ENCODE measurements around the gene PKP2.

PKP2 gene

GRCh38 chr12:32839828-32840227, 56.7 kb downstream of the PKP2 start:
- TF ChIP-seq, protein P1, sequence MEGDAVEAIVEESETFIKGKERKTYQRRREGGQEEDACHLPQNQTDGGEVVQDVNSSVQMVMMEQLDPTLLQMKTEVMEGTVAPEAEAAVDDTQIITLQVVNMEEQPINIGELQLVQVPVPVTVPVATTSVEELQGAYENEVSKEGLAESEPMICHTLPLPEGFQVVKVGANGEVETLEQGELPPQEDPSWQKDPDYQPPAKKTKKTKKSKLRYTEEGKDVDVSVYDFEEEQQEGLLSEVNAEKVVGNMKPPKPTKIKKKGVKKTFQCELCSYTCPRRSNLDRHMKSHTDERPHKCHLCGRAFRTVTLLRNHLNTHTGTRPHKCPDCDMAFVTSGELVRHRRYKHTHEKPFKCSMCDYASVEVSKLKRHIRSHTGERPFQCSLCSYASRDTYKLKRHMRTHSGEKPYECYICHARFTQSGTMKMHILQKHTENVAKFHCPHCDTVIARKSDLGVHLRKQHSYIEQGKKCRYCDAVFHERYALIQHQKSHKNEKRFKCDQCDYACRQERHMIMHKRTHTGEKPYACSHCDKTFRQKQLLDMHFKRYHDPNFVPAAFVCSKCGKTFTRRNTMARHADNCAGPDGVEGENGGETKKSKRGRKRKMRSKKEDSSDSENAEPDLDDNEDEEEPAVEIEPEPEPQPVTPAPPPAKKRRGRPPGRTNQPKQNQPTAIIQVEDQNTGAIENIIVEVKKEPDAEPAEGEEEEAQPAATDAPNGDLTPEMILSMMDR (IDR thresholded peaks at IDR 0.05) = no peak
- H3K4me1 ChIP-seq = no peaks in the 10 kb centered on the region
- no peak overlapping the region for H3K4me3 ChIP-seq
- H3K9me3 ChIP-seq = no peaks in the 10 kb centered on the region
- DNase-seq = no peak
- H3K27me3 ChIP-seq = no peaks in the 10 kb centered on the region
- H3K36me3 ChIP-seq = no peaks in the 10 kb centered on the region
- intact Hi-C loops (cut with DNase I; ENCODE audit: low total_unique reads) = no loop called here
- no peak overlapping the region for H3K27ac ChIP-seq

GRCh38 chr12:32837974-32838373, 58.6 kb downstream of the PKP2 start:
- intact Hi-C loops (cut with DNase I; ENCODE audit: low total_unique reads) = no loop called here
- Histone ChIP-seq H3K9me3 (no peaks in the 10 kb centered on the region), H3K4me1 (no peaks in the 10 kb centered on the region), H3K36me3 (no peaks in the 10 kb centered on the region), H3K4me3 (no peak overlapping the region), H3K27ac (no peak overlapping the region), H3K27me3 (no peaks in the 10 kb centered on the region)
- TF ChIP-seq, protein P1 (IDR thresholded peaks at IDR 0.05) = no peak
- no peak for DNase-seq

GRCh38 chr12:32836710-32837109, 59.9 kb downstream of the PKP2 start:
- DNase-seq = no peak
- intact Hi-C loops (cut with DNase I; ENCODE audit: low total_unique reads) = no loop called here
- H3K4me3 ChIP-seq = no peak overlapping the region
- TF ChIP-seq, protein P1 (IDR thresholded peaks at IDR 0.05) = no peak
- no peaks in the 10 kb centered on the region for H3K4me1 ChIP-seq
- H3K27ac ChIP-seq = no peak overlapping the region
- H3K27me3 ChIP-seq = no peaks in the 10 kb centered on the region
- H3K9me3 ChIP-seq = no peaks in the 10 kb centered on the region
- no peaks in the 10 kb centered on the region for H3K36me3 ChIP-seq

- intact Hi-C loops (cut with DNase I; ENCODE audit: low total_unique reads) = no loop called here
- TF ChIP-seq, protein P1 (IDR thresholded peaks at IDR 0.05) = no peak
- H3K36me3 ChIP-seq = no peaks in the 10 kb centered on the region
- no peak overlapping the region for H3K27ac ChIP-seq
- H3K9me3 ChIP-seq = no peaks in the 10 kb centered on the region
- DNase-seq = no peak
- no peak overlapping the region for H3K4me3 ChIP-seq
- no peaks in the 10 kb centered on the region for H3K27me3 ChIP-seq
- H3K4me1 ChIP-seq = no peaks in the 10 kb centered on the region
These were observed 62.5 kb downstream of the PKP2 start for GRCh38 chr12:32834122-32834521.

- TF ChIP-seq, protein P1 (IDR thresholded peaks at IDR 0.05) = no peak
- Histone ChIP-seq H3K9me3 (no peaks in the 10 kb centered on the region), H3K36me3 (no peaks in the 10 kb centered on the region), H3K27me3 (no peaks in the 10 kb centered on the region), H3K4me3 (no peak overlapping the region), H3K27ac (no peak overlapping the region), H3K4me1 (no peaks in the 10 kb centered on the region)
- intact Hi-C loops (cut with DNase I; ENCODE audit: low total_unique reads) = no loop called here
- DNase-seq = no peak
These were observed 68.0 kb downstream of the PKP2 start for GRCh38 chr12:32828552-32828951.

- intact Hi-C loops (cut with DNase I; ENCODE audit: low total_unique reads) = no loop called here
- Histone ChIP-seq H3K36me3 (no peaks in the 10 kb centered on the region), H3K27ac (no peak overlapping the region), H3K9me3 (no peaks in the 10 kb centered on the region), H3K27me3 (no peaks in the 10 kb centered on the region), H3K4me1 (no peaks in the 10 kb centered on the region), H3K4me3 (no peak overlapping the region)
- no peak for DNase-seq
- TF ChIP-seq, protein P1 (IDR thresholded peaks at IDR 0.05) = no peak
These were observed 68.5 kb downstream of the PKP2 start for GRCh38 chr12:32828120-32828519.

Data from tibial artery (tissue), 4 donors.